AG20443 (cell line): ENCODE measurements around the gene CUEDC1.
A peak's percentile ranks its signal among the peaks of the same experiment; 100 is the strongest.

ENCODE experiments used
- DNase-seq: peaks from one replicate; pipeline ENCODE4 v3.0.0; 2012; ENCODE audit warnings: low spot score, mixed read lengths

Gene CUEDC1

GRCh38 chr17:57915544-57915943 is 39.7 kb downstream of the CUEDC1 start:
- DNase-seq: no peak

GRCh38 chr17:57914273-57915142 is 40.7 kb downstream of the CUEDC1 start:
- DNase-seq: no peak

GRCh38 chr17:57913575-57914272 is 41.5 kb downstream of the CUEDC1 start:
- peak; percentile 56 for DNase-seq

- peak; percentile 52 for DNase-seq
Measured at GRCh38 chr17:57911834-57912673, 43.2 kb downstream of the CUEDC1 start.

- DNase-seq: no peak
Measured at GRCh38 chr17:57910462-57911420, 44.5 kb downstream of the CUEDC1 start.

GRCh38 chr17:57909551-57909950 is 45.7 kb downstream of the CUEDC1 start:
- no peak for DNase-seq

- no peak for DNase-seq
Measured at GRCh38 chr17:57908278-57908677, 46.9 kb downstream of the CUEDC1 start.

GRCh38 chr17:57906910-57907309 is 48.3 kb downstream of the CUEDC1 start:
- DNase-seq: no peak

DNA sequence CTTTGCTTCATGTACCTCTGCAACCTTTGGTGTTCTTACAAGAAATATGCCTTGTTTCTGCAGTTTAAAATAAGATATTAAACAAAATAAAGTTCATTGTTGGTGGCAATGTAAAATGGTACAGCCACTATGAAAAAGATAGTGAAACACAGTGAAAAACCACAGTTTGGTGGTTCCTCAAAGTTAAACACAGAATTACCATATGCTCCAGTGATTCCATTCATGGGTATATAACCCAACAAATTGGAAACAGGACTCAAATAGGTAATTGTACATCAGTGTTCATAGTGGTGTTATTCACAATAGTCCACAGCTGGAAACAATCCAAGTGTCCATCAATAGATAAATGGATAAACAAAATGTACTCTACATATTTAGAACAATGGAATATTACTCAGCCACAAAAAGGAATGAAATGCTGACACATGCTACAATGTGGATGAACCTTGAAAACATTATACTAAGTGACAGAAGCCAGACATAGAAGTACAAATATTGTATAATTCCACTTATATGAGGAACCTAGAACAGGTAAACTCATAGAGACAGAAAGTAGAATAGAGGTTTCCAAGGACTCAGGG is 49.2 kb downstream of the CUEDC1 start:
- DNase-seq: no peak

GRCh38 chr17:57903961-57904360 is 51.3 kb downstream of the CUEDC1 start:
- DNase-seq: no peak

DNA sequence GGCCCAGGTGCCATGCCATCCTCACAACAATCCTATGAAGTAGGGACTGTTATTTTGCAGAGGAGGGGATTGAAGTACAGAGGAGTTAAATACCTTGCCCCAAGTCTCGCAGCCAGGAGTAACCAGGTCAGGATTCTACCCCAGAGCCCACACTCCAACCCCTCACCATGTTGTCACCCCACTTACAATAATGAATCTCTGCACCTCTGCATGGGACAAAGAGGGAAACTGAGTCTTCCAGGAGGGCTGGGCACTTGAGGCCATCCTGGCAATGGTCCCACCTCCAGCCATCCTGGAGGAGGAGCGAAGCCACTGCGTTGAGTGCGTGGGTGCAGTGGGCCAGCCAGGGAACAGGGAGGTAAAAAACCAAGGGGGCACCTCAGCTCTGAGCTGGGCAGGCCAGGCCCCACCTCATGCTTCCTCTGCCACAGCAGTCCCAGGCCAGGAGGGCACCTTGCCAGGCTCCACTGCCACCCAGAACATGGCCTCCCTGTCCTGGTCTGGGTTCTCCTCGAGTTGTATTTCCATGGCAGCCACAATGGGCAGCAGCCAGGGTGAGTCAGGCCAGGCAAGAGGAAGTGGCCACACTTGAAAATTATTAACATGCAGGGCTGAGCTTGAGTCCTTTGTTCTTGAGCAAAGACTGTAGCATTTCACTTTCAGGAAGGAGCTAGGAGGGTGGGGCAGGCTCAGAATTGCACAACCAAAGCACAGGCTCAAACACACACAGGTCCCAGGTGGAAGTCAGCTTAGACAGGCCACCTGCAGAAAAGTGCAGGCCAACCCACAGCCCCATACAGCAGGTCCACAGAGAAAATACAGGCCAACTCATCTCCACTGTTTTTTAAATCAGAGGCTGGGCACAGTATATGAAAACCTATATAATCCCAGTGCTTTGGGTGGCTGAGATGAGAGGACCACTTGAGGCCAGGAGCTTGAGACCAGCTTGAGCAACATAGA is 52.1 kb downstream of the CUEDC1 start:
- peak; percentile 92 for DNase-seq

DNA sequence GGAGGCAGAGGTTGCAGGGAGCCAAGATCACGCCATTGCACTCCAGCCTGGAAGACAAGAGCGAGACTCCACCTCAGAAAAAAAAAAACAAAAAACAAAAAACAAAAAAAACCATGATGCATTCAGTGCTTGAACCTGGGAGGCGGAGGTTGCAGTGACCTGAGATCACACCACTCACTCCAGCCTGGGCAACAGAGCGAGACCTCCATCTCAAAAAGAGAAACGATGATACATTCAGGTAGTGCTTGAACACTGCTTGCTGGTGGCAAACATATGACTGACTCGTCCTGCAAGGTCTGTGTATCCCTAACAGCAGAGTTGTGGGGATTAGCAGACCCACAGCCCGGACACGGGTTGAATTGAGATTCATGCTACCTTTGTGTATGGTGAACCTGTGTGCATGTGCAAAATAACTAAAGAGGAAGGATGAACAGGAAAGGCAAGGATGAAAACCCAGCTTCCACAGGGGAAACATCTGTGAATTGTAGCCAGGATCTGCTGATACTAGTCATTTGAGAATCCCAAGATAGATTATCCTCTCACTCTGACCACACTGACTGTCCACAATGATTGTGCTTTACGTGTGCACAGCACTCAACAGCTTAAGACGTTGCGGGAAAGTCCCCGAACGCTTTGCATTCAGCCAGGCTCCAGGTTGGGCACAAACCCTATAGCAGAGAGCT is 53.0 kb downstream of the CUEDC1 start:
- no peak for DNase-seq

DNA sequence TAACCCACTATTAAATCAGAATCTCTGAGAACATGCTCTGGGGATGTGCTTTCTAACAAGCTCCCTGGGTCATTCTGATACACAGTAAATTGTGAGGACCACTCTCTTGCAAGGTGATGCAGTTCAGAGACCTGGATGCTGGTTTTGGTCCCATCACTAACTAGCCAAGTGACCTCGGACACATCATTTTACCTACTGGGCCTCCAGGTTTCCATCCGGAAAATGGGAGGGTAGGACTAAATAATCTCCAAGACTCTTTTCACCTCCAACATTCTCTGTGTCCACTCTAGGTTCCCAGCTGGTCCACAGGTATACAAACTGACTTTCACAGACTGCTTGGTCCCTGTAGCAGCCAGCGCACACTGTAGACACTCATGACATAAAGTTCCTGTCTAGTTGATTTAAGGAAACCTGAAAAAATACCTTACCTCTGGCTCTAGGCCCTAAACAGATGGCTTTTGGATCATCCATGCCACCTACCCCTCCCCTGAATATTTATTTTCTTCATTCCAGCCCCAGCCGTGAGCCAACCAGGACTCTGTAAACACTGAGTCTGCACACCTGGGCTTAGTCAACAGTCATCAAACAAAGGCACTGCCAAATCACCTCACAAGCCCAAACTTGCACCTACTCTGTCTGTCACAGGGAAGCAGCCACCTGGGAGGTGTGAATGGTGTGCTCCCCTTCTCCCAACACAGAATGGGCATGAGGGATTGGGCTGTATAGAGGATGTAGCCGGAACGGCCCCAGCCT is 54.0 kb downstream of the CUEDC1 start:
- no peak for DNase-seq

DNA sequence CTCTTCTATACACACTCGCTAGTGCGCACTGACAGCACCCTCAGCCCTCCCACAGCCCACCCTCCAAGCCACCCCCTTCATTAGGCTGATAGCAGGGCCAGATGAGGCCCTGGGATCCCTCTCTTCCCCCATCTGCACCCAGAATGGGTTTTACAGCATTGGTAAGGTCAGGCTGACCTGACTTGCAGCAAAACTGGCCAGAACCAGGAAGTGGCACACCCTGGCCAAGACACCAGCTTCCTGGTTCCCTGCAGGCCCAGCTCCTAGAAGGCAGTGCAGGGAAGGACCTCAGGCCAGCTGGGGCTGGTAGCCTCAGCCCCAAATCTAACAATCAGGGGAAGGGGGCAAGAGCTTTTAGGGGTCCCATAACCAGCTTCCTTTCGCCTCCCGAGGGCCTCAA is 55.4 kb downstream of the CUEDC1 start:
- no peak for DNase-seq

- no peak for DNase-seq
Measured at GRCh38 chr17:57899391-57899790, 55.8 kb downstream of the CUEDC1 start.

GRCh38 chr17:57898487-57899311 is 56.5 kb downstream of the CUEDC1 start:
- DNase-seq: peak; percentile 88

DNA sequence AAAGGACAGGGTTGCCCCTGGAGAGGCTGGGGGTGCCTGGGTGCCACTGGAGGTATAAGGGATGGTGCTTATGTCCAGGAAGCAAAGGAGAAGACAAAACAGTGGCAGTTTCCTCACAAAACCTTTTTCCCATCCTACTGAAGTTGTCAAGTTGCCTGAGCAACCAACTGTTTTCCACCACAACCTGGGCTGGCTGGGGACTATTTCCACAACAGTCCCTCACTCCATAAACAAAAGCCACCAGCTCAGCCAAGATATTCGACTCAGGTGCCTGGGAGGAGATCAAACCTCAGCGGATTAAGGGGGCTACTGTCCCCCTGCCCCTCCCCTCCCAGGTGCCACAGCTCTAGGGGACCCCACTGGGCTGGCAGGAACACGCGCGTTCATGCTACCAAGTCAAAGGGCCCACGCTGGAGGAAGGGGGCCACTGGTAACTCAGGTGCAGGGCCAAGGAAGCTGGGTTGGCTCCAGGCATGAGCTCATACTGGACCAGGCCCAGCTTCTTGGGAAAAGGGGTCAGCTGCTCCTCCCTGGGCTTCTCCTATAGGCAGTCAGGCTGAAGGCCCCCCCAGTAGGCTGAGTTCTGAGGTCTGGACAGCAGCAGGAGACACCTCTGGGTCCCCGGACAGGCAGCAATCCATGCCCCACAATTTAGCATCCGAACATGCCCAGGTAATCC is 59.7 kb downstream of the CUEDC1 start:
- no peak for DNase-seq
